Suprapubic skin (tissue), 4 donors: Measurements from ENCODE around the gene GGT5. TPM values are rescaled to one million over a fixed set of nuclear protein-coding genes. Genes with fewer than 3 reads are reported as not detected.
"Not testable (repeated sequence)": the region's sequence is repeated elsewhere in the genome, so short reads cannot be mapped to it uniquely, and the experiment has no call there.

Experiments
- DNase-seq, 2 donors: peaks; one replicate each; pipeline ENCODE4 v3.0.0-alpha.2; 2019; ENCODE audit warnings: low spot score in 2 of 2
- H3K27ac ChIP-seq: fragments of 200-600 bp; sonication (generic); one replicate; pipeline ENCODE4 v1.5.1; 2019
- H3K27me3 ChIP-seq: fragments of 200-600 bp; sonication (generic); one replicate; pipeline ENCODE4 v1.5.1; 2019
- H3K36me3 ChIP-seq: fragments of 200-600 bp; sonication (generic); one replicate; pipeline ENCODE4 v1.5.1; 2019
- H3K4me1 ChIP-seq: fragments of 200-600 bp; sonication (generic); one replicate; pipeline ENCODE4 v1.5.1; 2019
- H3K4me3 ChIP-seq: fragments of 200-600 bp; sonication (generic); one replicate; pipeline ENCODE4 v1.5.1; 2019; ENCODE audit warnings: mild to moderate bottlenecking
- H3K9me3 ChIP-seq: fragments of 200-600 bp; sonication (generic); one replicate; pipeline ENCODE4 v1.5.1; 2019
- EP300 ChIP-seq: sonication (generic); formaldehyde crosslinking; IDR thresholded peaks from one replicate; pipeline ENCODE4 v1.6.1; 2017; ENCODE audit warnings: antibody characterized with exemption
- POLR2A ChIP-seq, 2 donors: fragments of 450-650 bp; IDR thresholded peaks; one replicate each; pipeline ENCODE4 v1.6.1; 2017; ENCODE audit warnings: antibody characterized with exemption in 2 of 2, mild to moderate bottlenecking in 2 of 2, moderate library complexity in 2 of 2
- POLR2AphosphoS5 ChIP-seq, 3 donors: sonication (generic); formaldehyde crosslinking; IDR thresholded peaks; one replicate each; pipeline ENCODE4 v1.6.1; 2017; ENCODE audit warnings: antibody characterized with exemption in 3 of 3
- WGBS: methylation state at CpG from one replicate; pipeline ENCODE4 v1.1.5; 2018; 5-methylcytosine and 5-hydroxymethylcytosine counted together
- total RNA-seq, 4 donors: library from RNA; depleted of rRNA; stranded (reverse); fragments of >200 nt; gene quantifications; one replicate each; pipeline ENCODE4 v1.1.0, GENCODE V29; 2016
- TF ChIP-seq, protein P1 (sequence below), 2 donors: fragments of 200-600 bp in 1 of 2; fragments of 450-650 bp in 1 of 2; sonication (generic) in 1 of 2; IDR thresholded peaks; one replicate each; pipeline ENCODE4 v1.5.1; 2016 to 2019; ENCODE audit warnings: antibody characterized with exemption in 2 of 2, mild to moderate bottlenecking in 1 of 2, moderate library complexity in 1 of 2

Gene GGT5
- total RNA-seq, 4 donors from 2014 or later: 13.4 to 38.8 (median 17.5) TPM

GRCh38 chr22:24214467-24215285 lies 30.2 kb downstream of the GGT5 start:
- no peak overlapping the region for H3K4me3 ChIP-seq
- 67% methylated on average over 11 of the region's 12 CpGs for WGBS
- H3K27me3 ChIP-seq: no peaks in the 10 kb centered on the region
- H3K27ac ChIP-seq: no peak overlapping the region
- DNase-seq: no peak
- H3K36me3 ChIP-seq: peaks cover 7% of the 10 kb centered on the region
- no peaks in the 10 kb centered on the region for H3K9me3 ChIP-seq
- no peaks in the 10 kb centered on the region for H3K4me1 ChIP-seq
- TF ChIP-seq, protein P1, sequence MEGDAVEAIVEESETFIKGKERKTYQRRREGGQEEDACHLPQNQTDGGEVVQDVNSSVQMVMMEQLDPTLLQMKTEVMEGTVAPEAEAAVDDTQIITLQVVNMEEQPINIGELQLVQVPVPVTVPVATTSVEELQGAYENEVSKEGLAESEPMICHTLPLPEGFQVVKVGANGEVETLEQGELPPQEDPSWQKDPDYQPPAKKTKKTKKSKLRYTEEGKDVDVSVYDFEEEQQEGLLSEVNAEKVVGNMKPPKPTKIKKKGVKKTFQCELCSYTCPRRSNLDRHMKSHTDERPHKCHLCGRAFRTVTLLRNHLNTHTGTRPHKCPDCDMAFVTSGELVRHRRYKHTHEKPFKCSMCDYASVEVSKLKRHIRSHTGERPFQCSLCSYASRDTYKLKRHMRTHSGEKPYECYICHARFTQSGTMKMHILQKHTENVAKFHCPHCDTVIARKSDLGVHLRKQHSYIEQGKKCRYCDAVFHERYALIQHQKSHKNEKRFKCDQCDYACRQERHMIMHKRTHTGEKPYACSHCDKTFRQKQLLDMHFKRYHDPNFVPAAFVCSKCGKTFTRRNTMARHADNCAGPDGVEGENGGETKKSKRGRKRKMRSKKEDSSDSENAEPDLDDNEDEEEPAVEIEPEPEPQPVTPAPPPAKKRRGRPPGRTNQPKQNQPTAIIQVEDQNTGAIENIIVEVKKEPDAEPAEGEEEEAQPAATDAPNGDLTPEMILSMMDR (IDR thresholded peaks at IDR 0.05): no peak

GRCh38 chr22:24213111-24213510 lies 31.8 kb downstream of the GGT5 start:
- not testable (repeated sequence) for H3K36me3 ChIP-seq, H3K27ac ChIP-seq, H3K4me1 ChIP-seq, H3K27me3 ChIP-seq, DNase-seq, H3K9me3 ChIP-seq, H3K4me3 ChIP-seq
- 97% methylated on average over 9 of the region's 9 CpGs for WGBS

- H3K4me1 ChIP-seq: peaks cover 22% of the 10 kb centered on the region
- H3K4me3 ChIP-seq, H3K9me3 ChIP-seq, H3K36me3 ChIP-seq, DNase-seq, H3K27ac ChIP-seq, H3K27me3 ChIP-seq: not testable (repeated sequence)
- WGBS: 90% methylated on average over 5 of the region's 6 CpGs
Measured at GRCh38 chr22:24211716-24212115, 33.2 kb downstream of the GGT5 start.

GRCh38 chr22:24210409-24210808 lies 34.5 kb downstream of the GGT5 start:
- H3K4me1 ChIP-seq: peaks cover 27% of the 10 kb centered on the region
- DNase-seq, H3K9me3 ChIP-seq, H3K4me3 ChIP-seq, H3K36me3 ChIP-seq, H3K27ac ChIP-seq, H3K27me3 ChIP-seq: not testable (repeated sequence)
- 93% methylated on average over 11 of the region's 11 CpGs for WGBS

DNA sequence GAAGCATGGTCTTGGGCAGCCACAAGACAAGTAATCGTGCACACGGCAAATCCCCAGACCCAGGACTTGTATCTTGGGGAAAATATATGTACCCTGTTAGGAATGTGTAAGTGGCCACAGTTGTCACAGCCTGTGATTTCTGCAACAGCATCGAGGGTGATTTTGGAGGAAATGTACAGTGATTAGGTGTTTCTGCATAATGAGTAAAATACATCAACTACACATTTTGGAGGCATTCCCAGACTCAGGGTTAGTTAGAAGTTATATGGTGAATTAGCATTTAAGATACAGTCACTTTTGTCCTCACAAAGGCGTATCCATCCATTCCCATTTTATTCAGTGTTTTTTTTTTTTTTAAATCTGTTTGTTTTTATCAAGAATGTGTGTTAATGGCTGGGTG lies 35.2 kb downstream of the GGT5 start:
- Histone ChIP-seq H3K4me1 (peaks cover 27% of the 10 kb centered on the region), H3K36me3 (no peaks in the 10 kb centered on the region), H3K27ac (no peak overlapping the region), H3K9me3 (no peaks in the 10 kb centered on the region), H3K4me3 (no peak overlapping the region), H3K27me3 (no peaks in the 10 kb centered on the region)
- TF ChIP-seq POLR2A (IDR thresholded peaks at IDR 0.05): no peak
- no peak for TF ChIP-seq EP300
- TF ChIP-seq, protein P1 (IDR thresholded peaks at IDR 0.05): no peak
- no peak for TF ChIP-seq POLR2AphosphoS5 (IDR thresholded peaks at IDR 0.05)
- WGBS: 81% methylated on average over 4 of the region's 4 CpGs
- no peak for DNase-seq

GRCh38 chr22:24209016-24209415 lies 35.9 kb downstream of the GGT5 start:
- no peak for TF ChIP-seq EP300
- TF ChIP-seq POLR2A (IDR thresholded peaks at IDR 0.05): no peak
- TF ChIP-seq POLR2AphosphoS5 (IDR thresholded peaks at IDR 0.05): no peak
- TF ChIP-seq, protein P1 (IDR thresholded peaks at IDR 0.05): no peak
- DNase-seq: no peak
- Histone ChIP-seq H3K4me3 (no peak overlapping the region), H3K9me3 (no peaks in the 10 kb centered on the region), H3K36me3 (no peaks in the 10 kb centered on the region), H3K27me3 (no peaks in the 10 kb centered on the region), H3K4me1 (peaks cover 27% of the 10 kb centered on the region), H3K27ac (no peak overlapping the region)
- 86% methylated on average over 3 of the region's 3 CpGs for WGBS
